ENCODE data around the gene TBC1D4.

GRCh38 chr13:75341028-75341427 is 140.9 kb downstream of the TBC1D4 start:
- no peak for TF ChIP-seq CTCF (conservative IDR thresholded peaks at IDR 0.05 in 1 of 2, IDR thresholded peaks at IDR 0.05 in 1 of 2; ENCODE audit: extremely low read depth in 1 of 2, insufficient read depth in 1 of 2, low read depth in 1 of 2, low read length in 2 of 2)
- no peak for TF ChIP-seq EZH2 (IDR thresholded peaks at IDR 0.05; ENCODE audit: borderline replicate concordance, low read length)
